K562 (cell line): ENCODE results near the gene TBL1X. TPM values are rescaled to one million over a fixed set of nuclear protein-coding genes. Genes with fewer than 3 reads are reported as not detected.

ENCODE experiments used
- BCOR ChIP-seq: fragments of 450-650 bp; IDR thresholded peaks from 2 replicates; pipeline ENCODE4 v1.6.1; 2016
- COPS2 ChIP-seq: fragments of 450-650 bp; conservative IDR thresholded peaks from 2 replicates; pipeline ENCODE4 v1.6.1; 2016; ENCODE audit warnings: mild to moderate bottlenecking, moderate library complexity
- CTCFL ChIP-seq: IDR thresholded peaks from 2 replicates; pipeline ENCODE4 v1.6.1; 2011; ENCODE audit warnings: borderline replicate concordance, low read depth, mild to moderate bottlenecking, moderate library complexity, low read length; ENCODE audit not compliant: insufficient read depth, poor library complexity, severe bottlenecking
- HES1 ChIP-seq: fragments of 450-650 bp; IDR thresholded peaks from 2 replicates; pipeline ENCODE4 v1.6.1; 2016; ENCODE audit warnings: low read depth, mild to moderate bottlenecking, moderate library complexity
- RCOR1 ChIP-seq, 2 experiments: IDR thresholded peaks; 2 replicates each; pipeline ENCODE4 v1.6.1; 2012; ENCODE audit warnings: low read depth in 2 of 2, low read length in 2 of 2, borderline replicate concordance in 1 of 2, improper control_type of control experiment in 1 of 2
- ZBTB5 ChIP-seq: fragments of 450-650 bp; IDR thresholded peaks from 2 replicates; pipeline ENCODE4 v1.6.1; 2017; ENCODE audit warnings: antibody characterized with exemption
- ZNF175 ChIP-seq: fragments of 200-800 bp; sonication (Bioruptor generic); IDR thresholded peaks from 2 replicates; pipeline ENCODE4 v1.6.1; 2016; ENCODE audit warnings: low read depth, mild to moderate bottlenecking, missing genetic modification characterization, missing compliant biosample characterization
- ZNF277 ChIP-seq: fragments of 250-450 bp; sonication (Bioruptor Pico); IDR thresholded peaks from 2 replicates; pipeline ENCODE4 v1.8.0; 2022; ENCODE audit warnings: inconsistent platforms, mild to moderate bottlenecking, moderate library complexity, borderline replicate concordance
- polyA plus RNA-seq, 8 experiments: library from polyadenylated mRNA; depleted of rRNA in 4 of 8; stranded (reverse) in 5 of 8; unstranded in 3 of 8; fragments of >200 nt; fragmentation: Nextera tagmentation in 2 of 8; fragmentation: Illumina TruSeq in 1 of 8; extraction: Ambion mirVana in 2 of 8; extraction: Trizol in 1 of 8; gene quantifications; 2 replicates each; pipeline versions ENCODE4 v1.2.1 to v1.2.3, GENCODE V29; 2011 to 2014; ENCODE audit warnings: inconsistent platforms in 1 of 8, missing spikeins in 1 of 8
- total RNA-seq, 7 experiments: library from RNA; depleted of rRNA in 6 of 7; stranded (reverse); fragments of >200 nt in 6 of 7; fragmentation: Illumina TruSeq in 2 of 7; extraction: Trizol in 2 of 7; gene quantifications; 2 replicates each; pipeline versions ENCODE4 v1.2.1 to v1.2.3, GENCODE V29; 2011 to 2021; ENCODE audit warnings: low replicate concordance in 1 of 7

Gene TBL1X
- total and polyA plus RNA-seq, 9 of the 15 experiments (the other 6 are each of a cell fraction or from before 2014, with no cell fraction given): 6.0 to 49.6 (median 19.7) TPM

- TF ChIP-seq CTCFL (no peak), ZNF175 (CRISPR knock-in tag) (no peak), HES1 (no peak), COPS2 (no peak), ZNF277 (CRISPR knock-in tag) (no peak), BCOR (no peak), RCOR1 (IDR thresholded peaks at IDR 0.05; ENCODE audit: borderline replicate concordance in 1 of 2, low read depth in 2 of 2, low read length in 2 of 2) (no peak), ZBTB5 (no peak)
Observed at GRCh38 chrX:9467146-9467545, 2.3 kb downstream of the TBL1X start (continued).
